NCI-H1694 (cell line): Measurements from ENCODE around the gene EPDR1.

Experiments used
- DNase-seq: peaks from one replicate; lab custom pipeline; 2025; lab: John Stamatoyannopoulos, UW

The EPDR1 gene

DNA sequence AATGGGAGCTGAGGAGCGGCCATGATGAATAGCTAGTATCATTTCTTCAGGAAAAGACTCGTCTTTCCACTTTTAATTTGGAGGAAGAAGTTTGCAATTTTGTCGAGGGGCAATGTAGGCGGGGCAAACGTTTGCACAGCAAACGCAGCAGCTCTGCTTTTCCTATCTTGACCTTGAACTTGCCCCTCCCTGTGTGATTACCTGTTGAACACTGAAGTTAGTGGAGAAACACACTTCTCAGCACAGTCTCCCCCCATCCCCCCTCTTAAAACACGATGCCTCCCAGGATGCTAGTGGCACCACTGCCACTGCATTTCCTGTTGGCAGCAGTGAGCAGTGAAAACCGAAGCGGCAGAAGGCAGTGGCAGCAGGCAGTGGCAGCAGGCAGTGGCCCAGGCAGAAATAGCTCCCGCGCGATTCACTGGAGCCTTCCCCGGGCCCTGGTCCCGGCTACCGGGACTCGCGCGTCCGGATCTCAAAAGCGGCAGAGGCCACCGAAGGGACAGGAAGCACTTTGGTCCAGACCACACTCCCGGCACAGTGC is at the start of gene EPDR1:
TSS of gene EPDR1 (plus strand) at position 336 of the 544 bp plus-strand sequence. CDS start 300 bp downstream, outside the sequence.
- peak; percentile 88 for DNase-seq

DNA sequence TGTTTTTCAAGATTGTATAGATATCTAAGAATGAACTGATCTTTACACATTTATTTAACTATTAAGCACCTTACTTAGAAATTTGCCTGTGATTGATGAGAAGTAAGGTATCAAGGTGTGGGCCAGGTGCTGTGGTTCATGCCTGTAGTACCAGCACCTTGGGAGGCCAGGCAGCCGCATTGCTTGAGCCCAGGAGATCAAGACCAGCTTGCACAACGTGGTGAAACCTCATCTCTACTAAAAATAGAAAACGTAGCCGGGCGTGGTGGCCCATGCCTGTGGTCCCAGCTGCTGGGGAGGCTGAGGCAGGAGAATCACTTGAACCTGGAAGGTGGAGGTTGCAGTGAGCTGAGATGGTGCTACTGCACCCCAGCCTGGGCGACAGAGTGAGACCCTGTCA is 38.4 kb upstream of the EPDR1 start:
- DNase-seq: no peak

DNA sequence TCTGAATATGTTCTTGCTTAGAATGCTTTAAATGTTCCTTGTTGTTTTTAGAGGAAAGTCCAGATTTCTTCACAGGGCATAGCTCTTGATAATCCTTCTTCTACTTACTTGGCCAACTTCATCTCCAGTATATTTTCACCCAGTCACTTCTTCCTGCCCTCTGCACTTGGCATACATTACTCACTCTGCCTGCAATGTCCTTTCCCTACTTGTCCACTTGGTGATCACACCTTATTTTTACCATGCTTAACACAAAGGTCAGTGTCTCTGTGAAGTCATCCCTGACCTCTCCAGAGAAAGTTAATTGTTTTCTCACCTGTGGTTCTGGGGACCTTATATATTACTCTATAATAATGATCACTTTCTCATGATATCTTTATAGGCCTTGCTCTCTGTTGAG is 27.1 kb upstream of the EPDR1 start:
- DNase-seq: no peak

GRCh38 chr7:37894671-37895070 is 25.8 kb upstream of the EPDR1 start:
- no peak for DNase-seq

- DNase-seq: no peak
Observed at GRCh38 chr7:37899712-37900247, 20.7 kb upstream of the EPDR1 start.

DNA sequence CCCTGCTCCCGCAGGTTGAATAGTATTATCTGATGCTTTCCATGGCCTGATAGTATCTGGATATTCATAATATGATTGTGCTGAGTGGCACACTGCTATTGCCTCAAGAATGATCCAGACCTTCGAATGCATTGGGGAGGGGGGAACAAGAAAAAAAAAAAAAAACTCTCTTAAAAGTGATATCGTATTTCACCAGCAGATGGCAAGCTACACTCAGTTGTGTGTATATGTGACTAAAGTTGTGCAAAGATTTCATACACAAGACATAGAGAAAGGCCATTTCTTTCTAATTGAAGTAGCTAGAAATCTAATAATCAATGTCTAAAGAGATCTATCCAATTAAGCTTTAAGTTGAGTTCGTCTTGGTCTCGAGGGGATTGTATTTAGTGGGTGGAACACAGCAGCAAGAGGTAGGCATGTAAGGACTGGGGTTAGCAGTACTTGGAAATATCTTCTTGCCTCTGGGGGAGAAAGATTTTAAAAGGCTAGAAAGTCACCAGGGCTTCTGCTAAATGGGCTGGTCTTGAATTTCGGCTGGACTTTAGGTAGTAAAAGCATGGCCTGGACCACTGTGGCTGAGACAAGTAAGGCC is 19.1 kb upstream of the EPDR1 start:
- DNase-seq: peak; percentile 15

DNA sequence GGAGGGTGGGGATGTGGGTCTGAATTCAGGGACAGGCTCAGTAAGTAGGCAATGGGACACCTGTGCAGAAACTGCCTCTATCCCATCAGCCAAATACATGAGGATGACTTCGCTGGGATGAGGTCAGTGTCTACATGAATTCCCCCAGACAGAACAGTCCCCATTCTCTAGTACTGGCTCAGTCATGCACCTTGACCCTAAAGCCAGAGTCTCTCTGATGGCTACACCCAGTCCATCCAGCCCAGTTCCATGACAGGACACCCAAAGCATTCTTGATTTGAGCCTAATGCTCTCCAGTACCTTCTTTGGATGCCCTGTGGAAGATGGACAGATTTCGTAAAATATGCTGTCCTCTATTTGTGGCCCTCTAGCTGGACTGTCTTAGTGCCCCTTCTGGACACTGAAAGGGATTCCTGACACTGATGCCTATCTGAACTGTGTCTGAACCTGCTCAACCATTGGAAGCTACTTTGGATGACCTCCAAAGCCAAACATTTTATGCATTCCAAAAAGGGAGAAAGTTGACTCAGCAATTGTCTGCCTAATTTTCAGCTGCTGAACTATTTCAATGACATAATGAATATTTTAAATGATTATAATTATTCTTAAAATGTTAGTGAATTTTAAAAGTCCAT is 18.4 kb upstream of the EPDR1 start:
- no peak for DNase-seq

GRCh38 chr7:37908221-37908788 is 12.1 kb upstream of the EPDR1 start:
- DNase-seq: no peak

GRCh38 chr7:37912756-37913155 is 7.7 kb upstream of the EPDR1 start:
- DNase-seq: no peak

DNA sequence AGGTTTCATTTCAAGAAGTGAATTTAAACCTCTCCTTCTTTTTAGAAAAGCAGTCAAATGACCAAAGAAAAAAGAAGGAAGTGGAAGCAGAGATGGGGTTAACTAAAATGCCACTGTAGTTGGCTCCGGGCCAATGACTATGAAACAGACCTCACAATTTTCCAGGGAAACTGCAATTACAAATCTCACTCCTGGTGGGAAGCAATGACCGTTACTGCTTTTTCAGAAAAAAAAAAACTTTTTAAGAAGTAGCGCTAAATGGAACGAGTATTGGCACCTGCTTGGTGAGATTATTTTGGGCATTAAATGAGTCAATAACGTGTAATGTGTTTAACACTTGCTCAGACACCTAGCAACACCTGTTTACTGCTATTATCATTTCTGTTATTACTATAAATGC is 5.0 kb upstream of the EPDR1 start:
- no peak for DNase-seq

DNA sequence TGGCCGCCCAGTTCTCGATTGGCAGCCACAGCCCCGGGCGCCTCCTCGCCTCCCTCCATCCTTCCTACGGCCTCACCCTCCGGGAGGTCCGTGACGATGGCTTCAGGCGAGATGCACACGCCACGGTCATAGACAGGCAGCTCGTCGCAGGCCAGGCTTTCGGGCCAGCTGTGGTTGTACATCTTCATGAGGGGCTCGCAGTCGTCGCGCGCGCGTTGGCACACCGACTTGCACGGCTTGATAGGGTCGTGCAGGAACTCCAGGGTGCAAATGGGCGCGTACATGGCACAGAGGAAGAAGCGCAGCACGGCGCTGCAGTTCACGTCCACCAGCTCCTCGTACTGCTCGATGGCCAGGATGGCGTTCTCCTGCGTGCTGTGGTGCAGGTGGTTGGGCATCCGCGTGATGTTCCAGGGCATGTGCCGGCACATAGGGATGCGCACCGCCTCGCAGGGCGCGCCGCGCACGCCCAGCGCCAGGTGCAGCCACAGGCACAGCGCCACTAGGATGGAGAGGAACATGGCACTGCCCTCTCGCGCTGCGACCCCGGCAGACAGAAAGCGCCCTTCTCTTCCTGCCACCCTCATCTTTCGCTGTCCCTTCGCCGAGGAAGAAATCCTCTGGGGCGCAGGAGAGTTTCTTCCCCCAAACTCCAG is 4.3 kb upstream of the EPDR1 start:
- no peak for DNase-seq

- DNase-seq: peak; percentile 23
Observed at GRCh38 chr7:37916673-37917660, 3.5 kb upstream of the EPDR1 start, which contains the start of gene SFRP4. Gene SFRP4 (minus strand): TSS chr7:37916817. CDS start chr7:37916537, 280 bp downstream.

DNA sequence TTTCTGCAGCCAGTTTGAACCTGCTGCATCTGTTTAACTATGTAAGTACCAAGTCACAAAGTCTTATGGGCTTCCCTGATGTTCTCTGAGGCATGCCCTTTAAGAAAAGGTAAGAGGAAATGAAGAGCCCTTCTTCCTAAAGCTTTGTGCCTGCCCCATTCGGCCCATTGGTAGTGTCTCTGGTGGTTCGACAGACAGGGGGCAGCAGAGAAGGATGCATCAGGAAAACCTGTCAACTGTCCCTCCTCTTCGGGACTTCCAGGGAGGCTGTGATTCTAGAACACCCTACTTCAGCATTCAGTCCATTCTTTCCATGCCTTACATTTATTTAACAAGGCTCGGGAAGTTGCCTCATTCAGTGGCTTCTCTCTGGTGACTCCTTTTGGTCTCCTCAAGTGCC is 1.9 kb upstream of the EPDR1 start:
- DNase-seq: no peak

- peak; percentile 50 for DNase-seq
Observed at GRCh38 chr7:37920849-37921805, 687 bp downstream of the EPDR1 start.

DNA sequence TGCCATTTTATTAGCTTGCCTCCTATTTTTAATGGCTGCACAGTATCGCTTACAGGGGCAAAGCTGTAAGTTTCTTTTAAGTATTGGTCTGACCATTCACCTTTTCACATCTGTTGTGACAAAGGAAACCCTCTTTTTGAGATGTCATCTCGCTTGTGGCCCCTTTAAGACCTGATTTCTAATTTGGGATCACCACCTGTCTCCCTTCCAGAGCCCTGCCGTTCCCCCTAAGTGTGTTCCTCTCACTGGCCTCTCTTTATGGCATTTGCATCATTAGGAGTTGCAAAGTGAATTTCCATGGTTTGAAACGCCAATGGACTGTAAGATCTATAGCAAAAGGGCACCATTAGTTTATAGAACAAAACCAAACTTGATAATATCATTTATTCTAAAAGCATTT is 1.4 kb downstream of the EPDR1 start:
- DNase-seq: no peak

DNA sequence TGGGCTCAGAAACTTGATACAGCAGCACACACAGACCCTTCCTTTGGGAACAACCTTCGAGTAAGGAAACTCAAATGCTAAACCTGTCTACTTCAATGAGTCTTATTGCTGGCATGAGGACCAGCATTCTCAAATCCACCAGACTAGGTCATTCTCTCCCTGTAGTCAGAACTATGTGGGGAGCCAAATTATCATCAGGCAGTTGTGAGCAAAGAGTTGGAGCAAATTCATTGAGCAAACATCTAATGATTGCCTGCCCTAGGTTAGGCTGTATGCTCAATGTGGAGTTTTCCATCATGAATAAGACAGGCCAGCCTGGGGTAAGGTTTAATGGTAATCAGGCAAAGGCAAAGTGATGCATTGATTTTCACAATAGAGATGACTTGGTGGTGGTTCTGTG is 3.6 kb downstream of the EPDR1 start:
- no peak for DNase-seq

DNA sequence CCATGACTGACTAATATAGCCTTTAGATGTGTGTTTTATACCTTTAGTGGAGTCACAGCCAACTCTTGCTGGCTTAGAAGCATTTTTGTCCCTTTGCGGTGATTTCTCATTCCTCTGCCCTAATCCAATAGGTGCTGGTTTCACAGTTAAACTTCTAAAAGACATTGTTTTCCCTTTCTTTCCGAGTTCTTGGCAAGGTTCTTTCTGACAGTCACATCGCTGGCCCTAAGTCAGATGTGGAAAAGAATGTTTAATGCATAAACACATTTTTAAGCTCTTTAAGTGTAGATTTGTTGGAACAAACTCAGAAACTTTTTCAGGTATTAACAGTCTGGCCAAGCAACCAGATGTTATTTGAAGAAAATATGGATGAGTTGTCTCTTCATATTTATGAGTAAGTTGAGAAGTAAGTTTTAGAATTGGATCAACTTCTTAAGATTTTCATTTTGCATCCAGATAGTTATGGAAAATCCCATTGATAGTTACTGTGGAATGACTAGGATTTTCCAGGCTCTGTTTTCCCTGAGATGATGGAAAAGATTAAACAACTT is 4.1 kb downstream of the EPDR1 start:
- no peak for DNase-seq

- no peak for DNase-seq
Observed at GRCh38 chr7:37925620-37926019, 5.2 kb downstream of the EPDR1 start.

GRCh38 chr7:37927773-37928444 is 7.5 kb downstream of the EPDR1 start:
- DNase-seq: no peak
